ENCODE results near the gene STAB2. TPM values are rescaled to one million over a fixed set of nuclear protein-coding genes. Genes with fewer than 3 reads are reported as not detected.

Gene STAB2
- total and polyA plus RNA-seq, 10 donors: 9.7 to 320 (median 200) TPM

DNA sequence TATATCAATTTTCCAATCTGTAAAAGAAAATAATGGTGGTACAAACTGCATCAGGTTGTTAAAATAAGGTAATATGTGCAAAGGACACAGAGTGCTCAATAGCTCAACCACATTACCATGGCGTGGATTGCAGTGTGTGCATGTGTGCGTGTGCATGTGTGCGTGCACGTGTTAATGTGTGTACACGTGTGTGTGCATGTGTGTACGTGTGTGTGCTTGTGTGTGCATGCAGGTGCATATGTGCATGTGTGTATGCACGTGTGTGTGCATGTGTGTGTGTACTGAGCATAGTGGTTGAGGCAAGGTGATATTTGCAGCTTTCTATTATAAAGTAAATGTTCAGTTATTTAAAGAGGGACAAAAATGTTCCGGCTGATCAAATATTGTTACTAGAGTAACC lies 138.3 kb downstream of the STAB2 start:
- WGBS, 5 donors: 90 to 94% (median 93%) methylated on average over 8 of the region's 8 CpGs

GRCh38 chr12:103727638-103728037 lies 140.6 kb downstream of the STAB2 start:
- no peak for DNase-seq
- Histone ChIP-seq H3K9me3 (peaks cover 0 to 15% (median 10%) of the 10 kb centered on the region in 8 donors), H3K27me3 (replicated peaks in 1 of 7) (no peaks in the 10 kb centered on the region), H3K27ac (no peak overlapping the region), H3K36me3 (peaks cover 0 to 62% (median 14%) of the 10 kb centered on the region in 6 donors), H3K4me1 (no peaks in the 10 kb centered on the region), H3K4me3 (no peak overlapping the region)
- WGBS, 5 donors: 68 to 81% (median 75%) methylated on average over 3 of the region's 3 CpGs
- no peak for TF ChIP-seq POLR2A (IDR thresholded peaks at IDR 0.05)
- TF ChIP-seq CTCF (IDR thresholded peaks at IDR 0.05 in 8 of 11, conservative IDR thresholded peaks at IDR 0.05 in 3 of 11): no peak
- no peak for TF ChIP-seq POLR2AphosphoS5 (IDR thresholded peaks at IDR 0.05)
- intact Hi-C loops (cut with DNase I; ENCODE audit: low total_unique reads): no loop called here

More for the DNA sequence above, 138.3 kb downstream of the STAB2 start:
- Histone ChIP-seq H3K9me3 (peaks cover 0 to under 1% (median 0%) of the 10 kb centered on the region in 8 donors), H3K36me3 (peaks cover 0 to 56% (median under 1%) of the 10 kb centered on the region in 6 donors), H3K4me1 (no peaks in the 10 kb centered on the region), H3K4me3 (no peak overlapping the region), H3K27ac (no peak overlapping the region), H3K27me3 (replicated peaks in 1 of 7) (no peaks in the 10 kb centered on the region)
- no peak for DNase-seq
- TF ChIP-seq POLR2A (IDR thresholded peaks at IDR 0.05): no peak
- TF ChIP-seq CTCF (IDR thresholded peaks at IDR 0.05 in 8 of 11, conservative IDR thresholded peaks at IDR 0.05 in 3 of 11): no peak
- TF ChIP-seq POLR2AphosphoS5 (IDR thresholded peaks at IDR 0.05): peak in 1 of 3 donors; percentile 43
- intact Hi-C loops (cut with DNase I; ENCODE audit: low total_unique reads): no loop called here

- H3K4me3 ChIP-seq: no peak overlapping the region
- no peak overlapping the region for H3K27ac ChIP-seq
- DNase-seq: no peak
- H3K4me1 ChIP-seq: no peaks in the 10 kb centered on the region
- peaks cover 0 to 69% (median 14%) of the 10 kb centered on the region in 6 donors for H3K36me3 ChIP-seq
- no peaks in the 10 kb centered on the region for H3K27me3 ChIP-seq (replicated peaks in 1 of 7)
- TF ChIP-seq CTCF (IDR thresholded peaks at IDR 0.05 in 8 of 11, conservative IDR thresholded peaks at IDR 0.05 in 3 of 11) (no peak), POLR2A (IDR thresholded peaks at IDR 0.05) (no peak), POLR2AphosphoS5 (IDR thresholded peaks at IDR 0.05) (no peak)
- WGBS, 5 donors: 77 to 93% (median 86%) methylated on average over 4 of the region's 4 CpGs
- intact Hi-C loops (cut with DNase I; ENCODE audit: low total_unique reads): no loop called here
- H3K9me3 ChIP-seq: peaks cover 0 to 15% (median 10%) of the 10 kb centered on the region in 8 donors
Measured at GRCh38 chr12:103728323-103728722, 141.2 kb downstream of the STAB2 start.

DNA sequence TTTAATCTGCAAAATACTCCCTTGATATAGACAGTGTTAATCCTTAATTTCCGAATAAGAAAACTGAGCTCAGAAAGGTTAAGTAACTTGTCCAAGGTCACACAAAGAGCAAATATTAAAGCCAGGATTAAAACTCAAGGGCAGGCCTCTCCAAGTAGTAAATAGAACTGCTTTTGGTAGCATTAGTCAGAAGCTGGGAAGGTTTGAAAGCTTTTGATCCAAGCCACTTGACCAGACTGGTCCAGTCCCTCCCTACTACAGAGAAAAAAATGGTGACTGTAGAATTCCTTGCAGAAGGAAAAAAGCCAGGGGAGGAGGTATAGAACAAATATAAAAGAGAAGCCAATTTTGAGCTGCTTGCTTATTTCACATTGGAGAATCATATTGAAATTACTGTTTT lies 142.4 kb downstream of the STAB2 start:
- 71 to 91% (median 82%) methylated on average over 1 of the region's 1 CpG for WGBS, 5 donors
- intact Hi-C loops (cut with DNase I; ENCODE audit: low total_unique reads): no loop called here

More for the DNA sequence above, 142.4 kb downstream of the STAB2 start:
- H3K36me3 ChIP-seq: peaks cover 0 to 75% (median 14%) of the 10 kb centered on the region in 6 donors
- TF ChIP-seq POLR2A (IDR thresholded peaks at IDR 0.05) (no peak), POLR2AphosphoS5 (IDR thresholded peaks at IDR 0.05) (no peak), CTCF (IDR thresholded peaks at IDR 0.05 in 8 of 11, conservative IDR thresholded peaks at IDR 0.05 in 3 of 11) (no peak)
- H3K4me3 ChIP-seq: no peak overlapping the region
- no peaks in the 10 kb centered on the region for H3K4me1 ChIP-seq
- H3K27ac ChIP-seq: no peak overlapping the region
- H3K27me3 ChIP-seq (replicated peaks in 1 of 7): peaks cover 0 to under 1% (median 0%) of the 10 kb centered on the region in 7 donors
- peaks cover 0 to 15% (median 10%) of the 10 kb centered on the region in 8 donors for H3K9me3 ChIP-seq
- no peak for DNase-seq
